ENCODE measurements around the gene PDE4D. TPM values are rescaled to one million over a fixed set of nuclear protein-coding genes. Genes with fewer than 3 reads are reported as not detected.

PDE4D gene
- total RNA-seq, 1 experiment from 2014 or later, result 11.6 TPM

DNA sequence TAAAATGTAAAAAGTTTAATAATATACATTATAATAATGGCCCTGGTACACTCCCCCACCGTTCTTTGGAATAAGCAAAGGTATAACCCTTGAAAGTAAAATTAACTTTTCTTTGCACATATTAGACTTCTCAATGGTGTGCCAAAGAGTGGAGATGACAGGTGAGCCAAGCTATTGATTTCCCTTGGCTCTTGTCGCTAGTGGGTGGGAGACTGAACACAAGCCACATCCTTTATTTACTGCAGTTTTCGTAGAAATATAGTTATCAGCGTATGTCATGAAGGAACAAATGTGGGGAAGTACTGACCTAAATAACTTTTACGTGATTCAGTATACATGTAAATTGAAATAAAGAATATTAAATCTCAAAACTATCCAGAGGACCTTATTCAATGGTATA, 761.4 kb downstream of the PDE4D start:
- CTCF ChIA-PET, result no interaction called here
- no peak overlapping the region for H3K4me3 Mint-ChIP-seq (ENCODE audit: low read depth, unreplicated experiment)
- no peak for DNase-seq
- BruUV-seq (replicated peaks), result no TSS peak
- H3K36me3 Mint-ChIP-seq (ENCODE audit: insufficient read depth, unreplicated experiment), result no peaks in the 10 kb centered on the region
- TF ChIP-seq, protein P1, sequence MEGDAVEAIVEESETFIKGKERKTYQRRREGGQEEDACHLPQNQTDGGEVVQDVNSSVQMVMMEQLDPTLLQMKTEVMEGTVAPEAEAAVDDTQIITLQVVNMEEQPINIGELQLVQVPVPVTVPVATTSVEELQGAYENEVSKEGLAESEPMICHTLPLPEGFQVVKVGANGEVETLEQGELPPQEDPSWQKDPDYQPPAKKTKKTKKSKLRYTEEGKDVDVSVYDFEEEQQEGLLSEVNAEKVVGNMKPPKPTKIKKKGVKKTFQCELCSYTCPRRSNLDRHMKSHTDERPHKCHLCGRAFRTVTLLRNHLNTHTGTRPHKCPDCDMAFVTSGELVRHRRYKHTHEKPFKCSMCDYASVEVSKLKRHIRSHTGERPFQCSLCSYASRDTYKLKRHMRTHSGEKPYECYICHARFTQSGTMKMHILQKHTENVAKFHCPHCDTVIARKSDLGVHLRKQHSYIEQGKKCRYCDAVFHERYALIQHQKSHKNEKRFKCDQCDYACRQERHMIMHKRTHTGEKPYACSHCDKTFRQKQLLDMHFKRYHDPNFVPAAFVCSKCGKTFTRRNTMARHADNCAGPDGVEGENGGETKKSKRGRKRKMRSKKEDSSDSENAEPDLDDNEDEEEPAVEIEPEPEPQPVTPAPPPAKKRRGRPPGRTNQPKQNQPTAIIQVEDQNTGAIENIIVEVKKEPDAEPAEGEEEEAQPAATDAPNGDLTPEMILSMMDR (IDR thresholded peaks at IDR 0.05; ENCODE audit: unreplicated experiment), result no peak
- H3K27ac Mint-ChIP-seq (ENCODE audit: unreplicated experiment), result no peak overlapping the region
- H3K27me3 Mint-ChIP-seq (ENCODE audit: unreplicated experiment), result no peaks in the 10 kb centered on the region
- no peaks in the 10 kb centered on the region for H3K4me1 Mint-ChIP-seq (ENCODE audit: low read depth, unreplicated experiment)
- intact Hi-C loops (cut with micrococcal nuclease; ENCODE audit: unreplicated experiment), result no loop called here
- H3K9me3 Mint-ChIP-seq (ENCODE audit: low read depth, unreplicated experiment), result no peaks in the 10 kb centered on the region

DNA sequence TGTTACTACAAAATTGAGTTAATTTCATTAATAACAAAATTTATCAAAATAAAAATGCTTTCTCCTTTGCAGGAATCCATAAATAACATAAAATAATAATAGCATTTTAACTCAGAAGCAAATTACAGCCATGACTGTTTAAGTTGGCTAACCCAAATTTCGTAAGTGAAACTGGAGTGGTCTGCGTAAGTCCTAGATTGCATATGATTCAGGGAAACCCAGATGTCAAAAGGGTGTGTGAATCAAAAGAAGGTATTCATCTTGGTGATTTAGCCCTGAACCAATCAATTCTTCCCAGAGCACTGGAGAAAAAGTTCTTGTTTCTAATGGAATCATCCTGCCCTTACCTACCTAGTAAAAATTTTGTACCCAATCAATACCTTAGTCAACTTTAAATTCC, 763.1 kb downstream of the PDE4D start:
- no peaks in the 10 kb centered on the region for H3K4me1 Mint-ChIP-seq (ENCODE audit: low read depth, unreplicated experiment)
- intact Hi-C loops (cut with micrococcal nuclease; ENCODE audit: unreplicated experiment), result no loop called here
- CTCF ChIA-PET, result interaction anchor here (0.6 kb wide), 1 partner anchor 19 kb away, joined by 3 read pairs; no protein-coding TSS in a partner anchor
- H3K9me3 Mint-ChIP-seq (ENCODE audit: low read depth, unreplicated experiment), result no peaks in the 10 kb centered on the region
- no peak for DNase-seq
- no peak overlapping the region for H3K27ac Mint-ChIP-seq (ENCODE audit: unreplicated experiment)
- TF ChIP-seq, protein P1 (IDR thresholded peaks at IDR 0.05; ENCODE audit: unreplicated experiment), result no peak
- no TSS peak for BruUV-seq (replicated peaks)
- no peak overlapping the region for H3K4me3 Mint-ChIP-seq (ENCODE audit: low read depth, unreplicated experiment)
- H3K36me3 Mint-ChIP-seq (ENCODE audit: insufficient read depth, unreplicated experiment), result no peaks in the 10 kb centered on the region
- H3K27me3 Mint-ChIP-seq (ENCODE audit: unreplicated experiment), result no peaks in the 10 kb centered on the region

DNA sequence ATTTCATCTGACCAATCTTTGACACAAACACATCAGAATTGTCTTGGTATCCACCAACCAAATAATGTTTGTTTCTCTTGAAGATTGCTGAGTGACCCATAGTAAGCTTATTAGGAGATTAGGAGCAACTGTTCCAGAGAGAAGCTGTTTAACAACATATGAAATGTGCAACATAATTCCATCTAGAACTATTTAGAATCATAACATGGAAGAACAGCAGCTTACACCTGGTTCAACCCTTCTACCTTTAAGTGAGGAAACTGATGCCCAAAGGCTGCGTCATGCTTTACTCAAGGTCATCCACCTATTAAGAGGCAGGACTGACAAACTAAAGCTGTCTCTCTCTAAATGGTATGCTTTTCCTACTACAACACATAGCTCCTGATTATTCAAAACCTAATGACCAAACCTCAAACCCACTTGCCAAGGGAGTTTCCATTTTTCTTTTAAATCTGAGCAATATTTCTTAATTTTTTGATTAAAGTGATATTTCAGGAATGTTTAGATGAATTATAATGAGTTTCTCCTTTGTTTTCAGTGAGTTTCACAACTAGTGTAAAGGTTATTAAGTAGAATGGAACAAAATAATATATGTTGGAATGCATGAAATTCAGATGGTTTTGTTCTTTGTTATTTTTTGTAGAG, 764.8 kb downstream of the PDE4D start:
- Mint-ChIP-seq H3K27me3 (ENCODE audit: unreplicated experiment) (no peaks in the 10 kb centered on the region), H3K36me3 (ENCODE audit: insufficient read depth, unreplicated experiment) (no peaks in the 10 kb centered on the region), H3K9me3 (ENCODE audit: low read depth, unreplicated experiment) (no peaks in the 10 kb centered on the region), H3K4me1 (ENCODE audit: low read depth, unreplicated experiment) (no peaks in the 10 kb centered on the region), H3K27ac (ENCODE audit: unreplicated experiment) (no peak overlapping the region), H3K4me3 (ENCODE audit: low read depth, unreplicated experiment) (no peak overlapping the region)
- no TSS peak for BruUV-seq (replicated peaks)
- no peak for DNase-seq
- intact Hi-C loops (cut with micrococcal nuclease; ENCODE audit: unreplicated experiment), result no loop called here
- CTCF ChIA-PET, result no interaction called here
- TF ChIP-seq, protein P1 (IDR thresholded peaks at IDR 0.05; ENCODE audit: unreplicated experiment), result no peak

DNA sequence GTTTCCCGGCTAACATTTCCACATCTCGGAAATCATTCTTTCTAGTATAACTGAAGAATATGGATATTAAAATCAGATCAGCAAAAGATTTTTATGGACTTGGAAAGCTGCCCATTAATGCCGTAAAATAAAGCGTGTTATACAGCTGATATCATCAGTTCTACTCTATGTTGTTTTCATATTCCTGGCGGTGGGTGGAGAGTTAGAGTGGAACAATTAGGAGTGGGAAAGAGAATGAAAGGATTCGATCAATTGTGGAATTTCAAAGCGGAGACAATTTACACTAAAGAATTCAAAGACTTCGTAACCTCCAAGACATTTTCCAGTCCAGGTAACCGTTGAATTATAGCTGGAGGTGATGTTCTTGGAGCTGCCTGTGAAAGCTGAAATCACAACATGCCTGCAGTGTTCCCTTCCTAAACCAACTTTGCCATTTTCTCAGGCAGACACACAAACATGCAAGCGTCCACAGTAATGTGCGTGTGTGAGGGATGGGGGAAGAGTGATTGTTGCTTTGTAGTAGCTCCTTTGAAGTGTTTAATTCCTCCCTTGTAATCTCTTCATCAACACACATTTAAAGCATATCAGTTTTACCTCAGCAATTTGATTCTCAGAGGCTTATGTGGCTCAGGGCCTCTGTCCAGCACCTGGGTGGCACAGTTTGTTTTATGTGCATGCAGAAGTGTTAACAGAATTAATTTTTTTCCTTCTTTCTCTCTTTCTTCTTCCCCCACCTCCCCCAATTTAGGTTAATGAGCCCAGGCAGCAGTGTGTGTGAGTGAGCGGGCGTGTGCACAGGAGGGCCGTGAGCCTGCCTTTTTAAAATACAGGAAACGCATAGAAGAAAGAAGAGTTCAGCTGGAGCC, 766.6 kb downstream of the PDE4D start:
- BruUV-seq (replicated peaks), result no TSS peak
- no peaks in the 10 kb centered on the region for H3K9me3 Mint-ChIP-seq (ENCODE audit: low read depth, unreplicated experiment)
- intact Hi-C loops (cut with micrococcal nuclease; ENCODE audit: unreplicated experiment), result loop anchor here (2.0 kb wide), 1 partner anchor 90 kb away; no protein-coding TSS in a partner anchor
- TF ChIP-seq, protein P1 (IDR thresholded peaks at IDR 0.05; ENCODE audit: unreplicated experiment), result no peak
- H3K36me3 Mint-ChIP-seq (ENCODE audit: insufficient read depth, unreplicated experiment), result no peaks in the 10 kb centered on the region
- CTCF ChIA-PET, result interaction anchor here (0.7 to 1.1 kb wide), 2 partner anchors 84 to 92 kb away, joined by 4 to 5 read pairs; no protein-coding TSS in a partner anchor
- no peaks in the 10 kb centered on the region for H3K27me3 Mint-ChIP-seq (ENCODE audit: unreplicated experiment)
- H3K4me3 Mint-ChIP-seq (ENCODE audit: low read depth, unreplicated experiment), result no peak overlapping the region
- no peaks in the 10 kb centered on the region for H3K4me1 Mint-ChIP-seq (ENCODE audit: low read depth, unreplicated experiment)
- H3K27ac Mint-ChIP-seq (ENCODE audit: unreplicated experiment), result no peak overlapping the region
- no peak for DNase-seq

Data from Calu3 (cell line).